Measurements from ENCODE around the gene ELAVL1. TPM values are rescaled to one million over a fixed set of nuclear protein-coding genes. Genes with fewer than 3 reads are reported as not detected.

The ELAVL1 gene
- total and polyA plus RNA-seq, 9 of the 15 experiments (the other 6 are each of a cell fraction or from before 2014, with no cell fraction given) = 4.3 to 172 (median 69.2) TPM

GRCh38 chr19:7919610-7920518, 85.6 kb downstream of the ELAVL1 start, which contains the start of gene SNAPC2 (continued):
- TF ChIP-seq KLF6 (CRISPR knock-in tag; IDR thresholded peaks at IDR 0.05; ENCODE audit: borderline replicate concordance) (no peak), ZNF395 (CRISPR knock-in tag; IDR thresholded peaks at IDR 0.05) (no peak; the same call in 1 of the 2 replicates), DNMT1 (IDR thresholded peaks at IDR 0.05) (no peak), MAFK (IDR thresholded peaks at IDR 0.05; ENCODE audit: low read length) (no peak), ATF6 (CRISPR knock-in tag; IDR thresholded peaks at IDR 0.05) (no peak), MCM2 (IDR thresholded peaks at IDR 0.05; ENCODE audit: low read depth) (no peak), ILK (tag; IDR thresholded peaks at IDR 0.05; ENCODE audit: borderline replicate concordance, low read depth) (no peak), TSC22D4 (tag; IDR thresholded peaks at IDR 0.05) (no peak), BRD9 (IDR thresholded peaks at IDR 0.05; ENCODE audit: low read depth, partially characterized antibody) (no peak), CREB3L1 (IDR thresholded peaks at IDR 0.05; ENCODE audit: borderline replicate concordance, low read depth) (0 out of 2 replicates have a peak, but pooled peaks have one; percentile 20), ERF (CRISPR knock-in tag; IDR thresholded peaks at IDR 0.05) (no peak), MLX (CRISPR knock-in tag; conservative IDR thresholded peaks at IDR 0.05) (no peak), ZNF408 (CRISPR knock-in tag; IDR thresholded peaks at IDR 0.05; ENCODE audit: low read depth) (no peak), ZNF282 (CRISPR knock-in tag; IDR thresholded peaks at IDR 0.05) (no peak), ZNF263 (CRISPR knock-in tag; IDR thresholded peaks at IDR 0.05; ENCODE audit: borderline replicate concordance) (0 out of 2 replicates have a peak, but pooled peaks have one; percentile 28), RBBP5 (IDR thresholded peaks at IDR 0.05; ENCODE audit: borderline replicate concordance, insufficient read depth, low read length, poor library complexity, severe bottlenecking) (peak; percentile 70)
